Ascending aorta (tissue), 2 donors: ENCODE data around the gene MIPEP. TPM values are rescaled to one million over a fixed set of nuclear protein-coding genes. Genes with fewer than 3 reads are reported as not detected.

Experiments
- DNase-seq, 2 donors: peaks; one replicate each; pipeline ENCODE4 v3.0.0-alpha.2; 2019; ENCODE audit warnings: low spot score in 2 of 2
- H3K27ac ChIP-seq, 2 donors: fragments of 200-600 bp; sonication (generic); one replicate each; pipeline ENCODE4 v1.5.1; 2016 to 2017; ENCODE audit warnings: mild to moderate bottlenecking in 1 of 2
- H3K27me3 ChIP-seq: fragments of 200-600 bp; sonication (generic); one replicate; pipeline ENCODE4 v1.5.1; 2017
- H3K36me3 ChIP-seq, 2 donors: fragments of 200-600 bp; sonication (generic); one replicate each; pipeline ENCODE4 v1.5.1; 2016
- H3K4me1 ChIP-seq, 2 donors: fragments of 200-600 bp; sonication (generic); one replicate each; pipeline ENCODE4 v1.5.1; 2016 to 2017; ENCODE audit warnings: mild to moderate bottlenecking in 1 of 2
- H3K4me3 ChIP-seq, 2 donors: fragments of 200-600 bp; sonication (generic); one replicate each; pipeline ENCODE4 v1.5.1; 2016 to 2017; ENCODE audit warnings: mild to moderate bottlenecking in 1 of 2
- H3K9me3 ChIP-seq, 2 donors: fragments of 200-600 bp; sonication (generic); one replicate each; pipeline ENCODE4 v1.5.1; 2016
- intact Hi-C: fragments of 100-400 bp; cut with DNase I; formaldehyde crosslinking; loops from one replicate; pipeline ENCODE4 v1.15.1; 2023
- total RNA-seq: library from RNA; depleted of rRNA; stranded (reverse); fragments of >200 nt; gene quantifications from one replicate; pipeline ENCODE4 v1.1.0, GENCODE V29; 2016
- TF ChIP-seq, protein P1 (sequence below), 3 experiments: fragments of 200-600 bp in 2 of 3; fragments of 450-650 bp in 1 of 3; sonication (generic) in 2 of 3; IDR thresholded peaks; one replicate each; pipeline ENCODE4 v1.5.1; 2016 to 2019; ENCODE audit warnings: antibody characterized with exemption in 3 of 3, mild to moderate bottlenecking in 1 of 3, moderate library complexity in 1 of 3

Gene MIPEP
- total RNA-seq, 1 donor from 2014 or later: 2.8 TPM

DNA sequence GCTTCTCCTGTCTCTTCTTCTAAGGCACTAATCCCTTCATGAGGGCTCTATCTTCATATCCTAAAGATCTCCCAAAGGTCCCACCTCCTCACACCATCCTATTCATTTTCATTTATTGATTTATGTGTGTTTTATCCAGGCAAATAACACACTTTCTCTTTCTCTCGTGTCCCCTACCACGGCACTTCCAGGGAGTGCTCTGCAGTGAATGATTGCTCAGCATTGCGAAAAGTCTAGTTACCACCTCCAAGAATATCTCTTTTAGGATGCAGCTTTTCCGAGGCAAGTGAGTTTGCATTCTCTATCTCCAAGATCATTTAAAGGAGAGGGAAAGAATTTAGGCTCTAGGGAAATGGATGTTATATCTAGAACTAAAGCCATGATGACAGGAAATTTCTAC, 101.7 kb downstream of the MIPEP start:
- Histone ChIP-seq H3K4me3 (no peak overlapping the region), H3K27ac (no peak overlapping the region), H3K4me1 (no peaks in the 10 kb centered on the region), H3K9me3 (no peaks in the 10 kb centered on the region), H3K27me3 (no peaks in the 10 kb centered on the region), H3K36me3 (no peaks in the 10 kb centered on the region)
- DNase-seq: no peak
- intact Hi-C loops: no loop called here
- TF ChIP-seq, protein P1, sequence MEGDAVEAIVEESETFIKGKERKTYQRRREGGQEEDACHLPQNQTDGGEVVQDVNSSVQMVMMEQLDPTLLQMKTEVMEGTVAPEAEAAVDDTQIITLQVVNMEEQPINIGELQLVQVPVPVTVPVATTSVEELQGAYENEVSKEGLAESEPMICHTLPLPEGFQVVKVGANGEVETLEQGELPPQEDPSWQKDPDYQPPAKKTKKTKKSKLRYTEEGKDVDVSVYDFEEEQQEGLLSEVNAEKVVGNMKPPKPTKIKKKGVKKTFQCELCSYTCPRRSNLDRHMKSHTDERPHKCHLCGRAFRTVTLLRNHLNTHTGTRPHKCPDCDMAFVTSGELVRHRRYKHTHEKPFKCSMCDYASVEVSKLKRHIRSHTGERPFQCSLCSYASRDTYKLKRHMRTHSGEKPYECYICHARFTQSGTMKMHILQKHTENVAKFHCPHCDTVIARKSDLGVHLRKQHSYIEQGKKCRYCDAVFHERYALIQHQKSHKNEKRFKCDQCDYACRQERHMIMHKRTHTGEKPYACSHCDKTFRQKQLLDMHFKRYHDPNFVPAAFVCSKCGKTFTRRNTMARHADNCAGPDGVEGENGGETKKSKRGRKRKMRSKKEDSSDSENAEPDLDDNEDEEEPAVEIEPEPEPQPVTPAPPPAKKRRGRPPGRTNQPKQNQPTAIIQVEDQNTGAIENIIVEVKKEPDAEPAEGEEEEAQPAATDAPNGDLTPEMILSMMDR (IDR thresholded peaks at IDR 0.05): no peak

DNA sequence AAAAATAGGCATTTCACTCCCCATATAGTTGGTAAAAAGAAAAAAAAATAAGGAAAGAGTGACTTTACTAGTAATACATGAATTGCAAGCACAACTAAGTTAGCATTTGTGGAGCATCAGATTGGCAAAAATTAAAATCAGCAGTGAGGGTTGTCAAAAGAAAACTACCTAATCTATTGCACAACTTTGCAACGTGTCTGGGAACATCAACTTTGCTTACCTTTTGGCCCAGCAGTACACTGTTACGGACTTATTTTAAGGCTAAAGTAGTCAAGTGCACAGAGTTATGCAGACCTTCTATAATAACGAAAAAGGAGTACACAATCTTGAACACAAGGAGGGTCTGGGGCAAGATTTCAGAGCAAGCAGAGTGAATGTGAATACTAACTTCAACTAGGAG, 102.6 kb downstream of the MIPEP start:
- Histone ChIP-seq H3K36me3 (no peaks in the 10 kb centered on the region), H3K27ac (no peak overlapping the region), H3K4me1 (no peaks in the 10 kb centered on the region), H3K9me3 (no peaks in the 10 kb centered on the region), H3K27me3 (no peaks in the 10 kb centered on the region), H3K4me3 (no peak overlapping the region)
- intact Hi-C loops: no loop called here
- TF ChIP-seq, protein P1 (IDR thresholded peaks at IDR 0.05): no peak
- no peak for DNase-seq

DNA sequence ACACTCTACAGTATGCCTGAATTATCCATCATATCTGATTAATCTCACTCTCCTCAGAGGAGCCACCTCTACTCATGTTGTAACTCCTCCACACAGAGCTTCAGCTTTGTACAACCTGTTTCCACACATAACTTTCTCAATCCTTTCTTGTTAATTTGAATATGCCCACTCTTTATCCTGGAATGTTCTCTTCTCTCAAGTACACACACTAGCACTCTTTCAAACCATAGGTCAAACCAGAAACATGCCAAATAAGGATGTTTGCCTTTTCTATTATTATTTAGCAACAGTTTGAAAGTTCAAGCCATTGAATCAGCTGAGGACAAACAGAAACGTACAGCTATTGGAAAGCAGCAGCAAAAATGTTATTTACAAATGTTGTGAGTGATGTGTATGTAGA, 110.3 kb downstream of the MIPEP start:
- no peak overlapping the region for H3K4me3 ChIP-seq
- no peaks in the 10 kb centered on the region for H3K4me1 ChIP-seq
- H3K27ac ChIP-seq: no peak overlapping the region
- no peaks in the 10 kb centered on the region for H3K9me3 ChIP-seq
- TF ChIP-seq, protein P1 (IDR thresholded peaks at IDR 0.05): no peak
- no peaks in the 10 kb centered on the region for H3K36me3 ChIP-seq
- intact Hi-C loops: no loop called here
- DNase-seq: no peak
- no peaks in the 10 kb centered on the region for H3K27me3 ChIP-seq

DNA sequence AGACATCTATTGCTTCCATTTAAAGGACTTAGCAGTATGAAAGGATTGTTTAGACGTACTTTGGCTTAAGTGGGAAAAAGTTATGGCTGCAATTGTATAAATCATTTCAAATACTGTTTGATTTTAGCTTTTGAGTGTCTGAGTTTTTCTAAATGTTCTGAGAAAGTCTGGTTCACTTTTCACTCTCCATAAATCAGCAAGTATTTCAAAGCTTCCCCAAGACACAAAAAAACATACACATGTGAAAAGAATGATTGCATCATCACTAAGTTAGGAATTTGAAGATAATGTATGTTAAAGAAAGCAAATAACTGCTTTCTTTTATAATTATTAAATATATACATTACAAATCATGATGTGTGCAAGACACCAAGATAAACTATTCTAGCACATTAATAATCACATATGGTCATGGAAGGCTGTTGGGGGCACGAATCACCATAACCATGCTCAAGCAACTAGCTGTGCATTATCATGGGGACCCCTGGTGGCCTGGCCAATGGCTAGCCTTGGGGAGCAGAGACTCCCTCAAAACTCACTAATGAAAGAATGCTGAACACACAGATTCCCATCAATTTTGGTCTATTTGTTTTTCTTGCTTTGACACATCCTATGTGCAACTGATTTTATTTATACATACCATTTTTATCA, 111.1 kb downstream of the MIPEP start:
- no peak for DNase-seq
- Histone ChIP-seq H3K4me3 (no peak overlapping the region), H3K27me3 (no peaks in the 10 kb centered on the region), H3K36me3 (no peaks in the 10 kb centered on the region), H3K4me1 (no peaks in the 10 kb centered on the region), H3K27ac (no peak overlapping the region), H3K9me3 (no peaks in the 10 kb centered on the region)
- TF ChIP-seq, protein P1 (IDR thresholded peaks at IDR 0.05): no peak
- intact Hi-C loops: no loop called here

DNA sequence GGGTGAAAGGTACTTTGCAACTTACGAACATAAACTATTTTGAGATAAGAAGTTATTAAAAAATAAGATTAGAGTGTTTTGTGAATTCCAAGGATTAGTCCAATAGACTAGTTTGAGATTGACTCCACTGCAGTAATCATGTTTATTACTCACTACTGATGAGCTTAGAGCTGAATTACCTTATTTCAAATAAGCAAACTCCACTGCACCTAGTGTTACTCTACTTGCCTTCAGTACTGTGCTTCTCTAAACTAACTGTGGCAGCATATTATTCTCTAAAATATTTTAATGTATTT, 111.7 kb downstream of the MIPEP start:
- intact Hi-C loops: no loop called here
- no peak overlapping the region for H3K27ac ChIP-seq
- H3K4me1 ChIP-seq: no peaks in the 10 kb centered on the region
- no peaks in the 10 kb centered on the region for H3K27me3 ChIP-seq
- no peaks in the 10 kb centered on the region for H3K9me3 ChIP-seq
- H3K36me3 ChIP-seq: no peaks in the 10 kb centered on the region
- TF ChIP-seq, protein P1 (IDR thresholded peaks at IDR 0.05): no peak
- DNase-seq: no peak
- no peak overlapping the region for H3K4me3 ChIP-seq
